Peyer's patch (tissue), 4 donors: ENCODE data around the gene ZC3H18. TPM values are rescaled to one million over a fixed set of nuclear protein-coding genes. Genes with fewer than 3 reads are reported as not detected.

Experiments
- DNase-seq, 3 donors: peaks; one replicate each; pipeline ENCODE4 v3.0.0-alpha.2; 2017 to 2019
- H3K27ac ChIP-seq, 4 donors: fragments of 200-600 bp; sonication (generic); one replicate each; pipeline ENCODE4 v1.5.1; 2016 to 2019
- H3K27me3 ChIP-seq, 2 donors: fragments of 200-600 bp; sonication (generic); one replicate each; pipeline ENCODE4 v1.5.1; 2019
- H3K36me3 ChIP-seq, 3 donors: fragments of 200-600 bp; sonication (generic); one replicate each; pipeline ENCODE4 v1.5.1; 2016 to 2019
- H3K4me1 ChIP-seq, 4 donors: fragments of 200-600 bp; sonication (generic); one replicate each; pipeline ENCODE4 v1.5.1; 2016 to 2019
- H3K4me3 ChIP-seq, 4 donors: fragments of 200-600 bp; sonication (generic); 1 replicate in 3 of 4; 2 replicates in 1 of 4; pipeline ENCODE4 v1.5.1; 2016 to 2019; ENCODE audit warnings: mild to moderate bottlenecking in 1 of 4
- H3K9me3 ChIP-seq, 4 donors: fragments of 200-600 bp; sonication (generic); one replicate each; pipeline ENCODE4 v1.5.1; 2016 to 2019; ENCODE audit warnings: mild to moderate bottlenecking in 1 of 4
- CTCF ChIP-seq, 6 experiments: fragments of 450-650 bp in 4 of 6; fragments of 200-600 bp in 2 of 6; sonication (generic) in 1 of 6; IDR thresholded peaks; one replicate each; pipeline ENCODE4 v1.5.1; 2017 to 2019; ENCODE audit warnings: antibody characterized with exemption in 6 of 6, mild to moderate bottlenecking in 3 of 6, moderate library complexity in 1 of 6
- POLR2A ChIP-seq, 2 donors: fragments of 450-650 bp; IDR thresholded peaks; one replicate each; pipeline ENCODE4 v1.5.1; 2017; ENCODE audit warnings: antibody characterized with exemption in 2 of 2, mild to moderate bottlenecking in 2 of 2, moderate library complexity in 2 of 2
- total RNA-seq, 4 donors: library from RNA; depleted of rRNA; stranded (reverse); fragments of >200 nt; gene quantifications; one replicate each; pipeline ENCODE4 v1.1.0, GENCODE V29; 2016

Gene ZC3H18
- total RNA-seq, 4 donors from 2014 or later = 22.8 to 47.0 (median 32.9) TPM

DNA sequence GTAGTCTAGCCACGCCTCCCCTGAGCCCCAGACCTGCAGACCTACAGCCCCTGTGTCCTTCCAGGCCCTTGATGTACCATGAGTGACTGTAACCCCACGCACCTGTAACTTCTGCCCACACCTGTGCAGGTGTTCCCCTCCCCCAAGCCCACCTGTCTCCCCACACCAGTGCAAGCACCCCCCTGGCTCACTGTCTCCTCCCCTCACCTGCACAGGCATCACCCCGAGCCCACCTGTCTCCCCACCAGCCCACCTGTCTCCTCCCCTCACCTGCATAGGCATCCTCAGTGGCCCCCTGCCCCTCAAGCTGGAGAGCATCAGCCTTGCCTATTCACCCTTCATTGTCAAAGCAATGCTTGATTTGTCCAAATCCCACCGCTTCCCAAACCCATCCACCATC lies 32.3 kb upstream of the ZC3H18 start:
- TF ChIP-seq POLR2A (IDR thresholded peaks at IDR 0.05) = no peak
- H3K4me3 ChIP-seq = no peak overlapping the region
- H3K9me3 ChIP-seq = peaks cover 0 to 5% (median 1%) of the 10 kb centered on the region in 4 donors
- no peaks in the 10 kb centered on the region for H3K36me3 ChIP-seq
- peaks cover 0 to 15% of the 10 kb centered on the region in 2 donors for H3K27me3 ChIP-seq
- H3K27ac ChIP-seq = no peak overlapping the region
- DNase-seq = no peak
- peaks cover 0 to 9% (median 4%) of the 10 kb centered on the region in 4 donors for H3K4me1 ChIP-seq

DNA sequence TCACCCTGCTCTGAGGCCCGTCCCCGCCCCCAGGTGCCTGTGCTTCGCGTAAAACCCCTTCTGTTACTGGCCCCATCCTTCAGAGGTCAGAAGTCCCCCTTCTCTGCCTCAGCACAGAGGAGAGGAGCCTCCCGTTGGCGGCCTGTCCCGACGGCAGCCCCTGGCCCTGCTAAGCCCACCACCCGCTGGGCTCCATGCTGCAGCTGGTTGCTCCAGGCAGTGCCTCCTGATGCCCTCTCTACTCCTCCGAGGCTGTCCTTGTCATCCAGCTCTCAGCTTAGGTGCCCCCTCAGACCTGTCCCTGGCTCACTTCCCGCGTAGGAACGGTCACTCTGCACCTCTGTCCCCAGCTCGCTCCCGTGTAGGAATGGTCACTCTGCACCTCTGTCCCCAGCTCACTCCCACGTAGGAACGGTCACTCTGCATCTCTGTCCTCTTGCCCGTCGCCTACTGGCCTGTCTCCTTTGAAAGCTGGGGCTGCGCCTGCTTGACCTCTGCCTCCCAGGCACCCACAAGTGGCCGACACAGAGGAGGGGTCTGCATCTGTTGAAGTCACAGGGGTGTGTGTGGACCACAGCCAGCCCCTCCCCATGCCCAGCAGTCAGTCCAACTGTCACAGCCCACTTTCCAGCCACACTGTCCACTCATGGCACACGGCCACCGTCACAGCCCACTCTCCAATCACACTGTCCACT lies 31.7 kb upstream of the ZC3H18 start:
- Histone ChIP-seq H3K9me3 (peaks cover 0 to 10% (median 4%) of the 10 kb centered on the region in 4 donors), H3K4me1 (peaks cover 0 to 9% (median 4%) of the 10 kb centered on the region in 4 donors), H3K4me3 (no peak overlapping the region), H3K27me3 (peaks cover 0 to 15% of the 10 kb centered on the region in 2 donors), H3K27ac (no peak overlapping the region), H3K36me3 (no peaks in the 10 kb centered on the region)
- TF ChIP-seq CTCF (IDR thresholded peaks at IDR 0.05) = no peak
- no peak for TF ChIP-seq POLR2A (IDR thresholded peaks at IDR 0.05)
- no peak for DNase-seq

- no peak overlapping the region for H3K4me3 ChIP-seq
- no peak for DNase-seq
- TF ChIP-seq CTCF (IDR thresholded peaks at IDR 0.05) = no peak
- TF ChIP-seq POLR2A (IDR thresholded peaks at IDR 0.05) = no peak
Measured at GRCh38 chr16:88539261-88539651, 30.9 kb upstream of the ZC3H18 start.

GRCh38 chr16:88539652-88540345 lies 30.4 kb upstream of the ZC3H18 start:
- peaks cover 0 to 15% (median 7%) of the 10 kb centered on the region in 4 donors for H3K9me3 ChIP-seq

More at GRCh38 chr16:88539261-88539651, 30.9 kb upstream of the ZC3H18 start:
- no peaks in the 10 kb centered on the region for H3K36me3 ChIP-seq
- H3K4me1 ChIP-seq = peaks cover 0 to 9% (median 4%) of the 10 kb centered on the region in 4 donors
- H3K27ac ChIP-seq = no peak overlapping the region
- peaks cover 0 to 15% of the 10 kb centered on the region in 2 donors for H3K27me3 ChIP-seq
- peaks cover 0 to 14% (median 7%) of the 10 kb centered on the region in 4 donors for H3K9me3 ChIP-seq

DNA sequence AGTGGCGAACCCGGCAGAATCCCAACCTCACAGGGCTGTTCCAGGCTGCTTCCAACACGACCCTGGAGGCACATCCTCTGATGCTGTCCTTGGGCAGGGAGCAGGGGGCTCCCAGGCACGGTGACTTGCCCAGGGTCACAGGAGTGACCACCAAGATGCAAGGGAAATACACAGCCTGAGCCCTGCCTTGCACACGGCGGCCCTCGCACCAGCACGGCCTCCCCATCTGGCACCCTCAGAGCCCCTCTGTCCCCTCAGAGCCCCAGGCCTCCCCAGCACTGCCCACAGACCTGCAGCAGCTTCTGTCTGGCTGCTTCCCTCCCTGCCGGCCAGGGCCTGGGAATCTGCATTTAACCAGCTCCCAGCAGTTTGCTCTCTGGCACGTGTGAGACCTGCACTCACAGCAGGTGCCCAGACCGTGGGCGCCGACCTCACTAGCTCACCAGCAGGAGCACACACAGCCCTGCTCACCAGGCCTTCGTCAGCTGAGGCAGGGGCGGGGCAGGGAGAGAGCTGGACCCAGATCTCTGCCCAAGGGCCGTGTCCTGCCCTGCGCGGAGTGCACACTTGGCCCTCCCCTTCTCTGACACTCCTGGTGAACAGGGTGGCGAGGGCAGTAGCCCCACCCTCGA lies 29.7 kb upstream of the ZC3H18 start:
- Histone ChIP-seq H3K4me1 (peaks cover 0 to 2% (median under 1%) of the 10 kb centered on the region in 4 donors), H3K27me3 (peaks cover 0 to 15% of the 10 kb centered on the region in 2 donors), H3K27ac (no peak overlapping the region), H3K36me3 (no peaks in the 10 kb centered on the region), H3K4me3 (no peak overlapping the region), H3K9me3 (peaks cover 0 to 15% (median 7%) of the 10 kb centered on the region in 4 donors)
- peak in 1 of 3 donors; percentile 63 for DNase-seq
- TF ChIP-seq POLR2A (IDR thresholded peaks at IDR 0.05) (no peak), CTCF (IDR thresholded peaks at IDR 0.05) (peak in 1 of 6 experiments; percentile 16)

More at GRCh38 chr16:88539652-88540345, 30.4 kb upstream of the ZC3H18 start:
- DNase-seq = no peak
- no peak overlapping the region for H3K4me3 ChIP-seq
- H3K4me1 ChIP-seq = peaks cover 0 to 9% (median 4%) of the 10 kb centered on the region in 4 donors
- no peak overlapping the region for H3K27ac ChIP-seq
- no peaks in the 10 kb centered on the region for H3K36me3 ChIP-seq
- peaks cover 0 to 15% of the 10 kb centered on the region in 2 donors for H3K27me3 ChIP-seq
- TF ChIP-seq POLR2A (IDR thresholded peaks at IDR 0.05) = no peak
- TF ChIP-seq CTCF (IDR thresholded peaks at IDR 0.05) = no peak
